GM06990 (cell line): Measurements from ENCODE around the gene OPCML.

ENCODE experiments used
- DNase-seq: peaks from one replicate; pipeline ENCODE4 v3.0.0-alpha.2; 2011; ENCODE audit not compliant: insufficient read length; ENCODE audit errors: extremely low read depth
- H3K27me3 ChIP-seq: replicated peaks from 2 replicates; pipeline ENCODE4 v1.6.0; 2011; ENCODE audit warnings: low read length; ENCODE audit not compliant: control insufficient read depth, insufficient read depth
- H3K36me3 ChIP-seq: 2 replicates; pipeline ENCODE4 v1.5.1; 2011; ENCODE audit warnings: low read length; ENCODE audit not compliant: control insufficient read depth, insufficient read depth
- H3K4me3 ChIP-seq: replicated peaks from 2 replicates; pipeline ENCODE4 v1.5.1; 2011; ENCODE audit warnings: low read depth, mild to moderate bottlenecking, control low read depth, low read length
- TF ChIP-seq, protein P1 (sequence below): IDR thresholded peaks from 2 replicates; pipeline ENCODE4 v1.5.1; 2011; ENCODE audit warnings: low read length, control low read depth, mild to moderate bottlenecking, inconsistent platforms; ENCODE audit not compliant: insufficient read depth, poor library complexity, severe bottlenecking

The OPCML gene

DNA sequence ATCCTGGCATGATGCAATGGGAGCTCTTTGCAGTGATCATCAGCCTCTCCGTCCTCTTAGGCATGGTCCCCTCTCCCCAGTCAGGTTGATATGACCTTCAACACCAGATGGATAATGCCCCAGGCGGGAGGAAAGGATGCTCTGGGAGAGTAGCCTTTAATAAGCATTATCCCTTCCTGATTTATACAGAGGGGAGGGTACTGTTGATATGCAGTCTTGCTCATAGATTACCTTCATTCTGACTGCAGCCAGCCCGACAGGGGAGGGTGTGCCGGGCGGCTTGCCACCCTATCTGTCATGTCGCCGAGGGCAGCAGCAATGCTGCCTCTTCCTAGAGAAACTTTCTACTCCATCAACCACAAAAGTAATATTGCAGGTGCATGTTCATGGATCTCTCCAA, 497.4 kb downstream of the OPCML start:
- no peak overlapping the region for H3K4me3 ChIP-seq
- H3K36me3 ChIP-seq = no peaks in the 10 kb centered on the region
- H3K27me3 ChIP-seq = peaks cover 1% of the 10 kb centered on the region
- TF ChIP-seq, protein P1, sequence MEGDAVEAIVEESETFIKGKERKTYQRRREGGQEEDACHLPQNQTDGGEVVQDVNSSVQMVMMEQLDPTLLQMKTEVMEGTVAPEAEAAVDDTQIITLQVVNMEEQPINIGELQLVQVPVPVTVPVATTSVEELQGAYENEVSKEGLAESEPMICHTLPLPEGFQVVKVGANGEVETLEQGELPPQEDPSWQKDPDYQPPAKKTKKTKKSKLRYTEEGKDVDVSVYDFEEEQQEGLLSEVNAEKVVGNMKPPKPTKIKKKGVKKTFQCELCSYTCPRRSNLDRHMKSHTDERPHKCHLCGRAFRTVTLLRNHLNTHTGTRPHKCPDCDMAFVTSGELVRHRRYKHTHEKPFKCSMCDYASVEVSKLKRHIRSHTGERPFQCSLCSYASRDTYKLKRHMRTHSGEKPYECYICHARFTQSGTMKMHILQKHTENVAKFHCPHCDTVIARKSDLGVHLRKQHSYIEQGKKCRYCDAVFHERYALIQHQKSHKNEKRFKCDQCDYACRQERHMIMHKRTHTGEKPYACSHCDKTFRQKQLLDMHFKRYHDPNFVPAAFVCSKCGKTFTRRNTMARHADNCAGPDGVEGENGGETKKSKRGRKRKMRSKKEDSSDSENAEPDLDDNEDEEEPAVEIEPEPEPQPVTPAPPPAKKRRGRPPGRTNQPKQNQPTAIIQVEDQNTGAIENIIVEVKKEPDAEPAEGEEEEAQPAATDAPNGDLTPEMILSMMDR = no peak
- DNase-seq = no peak

DNA sequence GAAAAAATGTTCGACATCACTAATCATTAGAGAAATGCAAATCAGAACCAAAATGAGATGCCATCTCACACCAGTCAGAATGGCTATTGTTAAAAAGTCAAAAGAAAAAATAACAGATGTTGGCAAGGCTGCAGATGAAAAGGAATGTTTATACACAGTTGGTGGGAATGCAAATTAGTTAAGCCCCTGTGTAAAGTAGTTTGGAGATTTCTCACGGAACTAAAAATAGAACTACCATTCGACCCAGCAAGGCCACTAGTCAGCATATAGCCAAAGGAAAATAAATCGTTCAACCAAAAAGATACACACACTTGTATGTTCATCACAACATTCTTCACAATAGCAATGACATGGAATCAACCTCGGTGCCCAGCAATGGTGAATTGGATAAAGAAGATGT, 503.2 kb downstream of the OPCML start:
- H3K27me3 ChIP-seq = no peaks in the 10 kb centered on the region
- DNase-seq = no peak

GRCh38 chr11:133026952-133027351, 505.3 kb downstream of the OPCML start:
- TF ChIP-seq, protein P1 = no peak
- H3K4me3 ChIP-seq = no peak overlapping the region
- DNase-seq = no peak
- H3K36me3 ChIP-seq = no peaks in the 10 kb centered on the region
- no peaks in the 10 kb centered on the region for H3K27me3 ChIP-seq

More for the DNA sequence above, 503.2 kb downstream of the OPCML start:
- Histone ChIP-seq H3K36me3 (no peaks in the 10 kb centered on the region), H3K4me3 (no peak overlapping the region)
- TF ChIP-seq, protein P1 = no peak

GRCh38 chr11:133024301-133024700, 508.0 kb downstream of the OPCML start:
- no peak for DNase-seq
- Histone ChIP-seq H3K36me3 (no peaks in the 10 kb centered on the region), H3K27me3 (no peaks in the 10 kb centered on the region), H3K4me3 (no peak overlapping the region)
- TF ChIP-seq, protein P1 = no peak

- TF ChIP-seq, protein P1 = no peak
- no peak for DNase-seq
- Histone ChIP-seq H3K4me3 (no peak overlapping the region), H3K27me3 (no peaks in the 10 kb centered on the region), H3K36me3 (no peaks in the 10 kb centered on the region)
Observed at GRCh38 chr11:133023232-133023631, 509.1 kb downstream of the OPCML start.

- Histone ChIP-seq H3K27me3 (no peaks in the 10 kb centered on the region), H3K36me3 (no peaks in the 10 kb centered on the region), H3K4me3 (no peak overlapping the region)
- TF ChIP-seq, protein P1 = no peak
- no peak for DNase-seq
Observed at GRCh38 chr11:133021553-133021952, 510.7 kb downstream of the OPCML start.
